GM12878 (cell line): ENCODE measurements around the gene CCNT2. TPM values are rescaled to one million over a fixed set of nuclear protein-coding genes. Genes with fewer than 3 reads are reported as not detected.

Experiments used
- ATAC-seq: fragments of 200-7000 bp; cut with Tn5 transposase; 3 replicates; pipeline ENCODE4 v1.9.1; 2020; ENCODE audit warnings: mild to moderate bottlenecking, moderate library complexity
- BruUV-seq: library from RNA; stranded (reverse); fragments of 400-500 nt; replicated peaks from 2 replicates; lab custom pipeline; 2021; lab: Mats Ljungman, UMichigan
- CTCF ChIA-PET: fragments of 300-600 bp; sonication (Branson Sonifier 250); formaldehyde crosslinking; extraction: SDS; loops from one replicate; lab custom pipeline; 2021; ENCODE audit warnings: inconsistent platforms; lab: Yijun Ruan, JAX
- POLR2A ChIA-PET: fragments of 350-600 bp; formaldehyde crosslinking; extraction: SDS; loops from one replicate; lab custom pipeline; 2021; ENCODE audit warnings: inconsistent platforms; lab: Charles Lee
- RAD21 ChIA-PET: fragments of 300-600 bp; sonication (Branson Sonifier 250); formaldehyde crosslinking; loops from one replicate; lab custom pipeline; 2023; ENCODE audit warnings: antibody characterized with exemption; ENCODE audit not compliant: unreplicated experiment; lab: Charles Lee
- SMC1A ChIA-PET: fragments of 300-600 bp; sonication (Branson Sonifier 250); formaldehyde crosslinking; loops from one replicate; lab custom pipeline; 2023; ENCODE audit not compliant: unreplicated experiment, uncharacterized antibody; lab: Charles Lee
- DNase-seq: peaks from one replicate; pipeline ENCODE4 v3.0.0-alpha.2; 2011; ENCODE audit warnings: low read depth, low spot score
- FAIRE-seq: peaks from 3 replicates; lab custom pipeline; 2011; peaks lifted over from hg19 to GRCh38; lab: Jason Lieb, UNC
- H2AFZ ChIP-seq: 2 replicates; pipeline ENCODE4 v1.6.0; 2011; ENCODE audit warnings: low read depth, low read length, control low read depth; ENCODE audit not compliant: control insufficient read depth
- H3K27ac ChIP-seq: 2 replicates; pipeline ENCODE4 v1.5.1; 2011; ENCODE audit warnings: control low read depth; ENCODE audit not compliant: control insufficient read depth, insufficient read depth
- H3K27me3 ChIP-seq, 2 experiments: replicated peaks in 1 of 2; 2 replicates each; pipeline versions ENCODE4 v1.6.0 to v1.6.1; 2011; ENCODE audit warnings: low read length in 1 of 2; ENCODE audit not compliant: control insufficient read depth in 2 of 2, insufficient read depth in 2 of 2
- H3K36me3 ChIP-seq, 2 experiments: 2 replicates each; pipeline ENCODE4 v1.5.1; 2011; ENCODE audit warnings: low read length in 1 of 2; ENCODE audit not compliant: control insufficient read depth in 2 of 2, insufficient read depth in 2 of 2
- H3K4me1 ChIP-seq: 2 replicates; pipeline ENCODE4 v1.6.1; 2011; ENCODE audit warnings: mild to moderate bottlenecking, low read length, moderate library complexity, mixed read lengths; ENCODE audit not compliant: control insufficient read depth, insufficient read depth
- H3K4me2 ChIP-seq: 2 replicates; pipeline ENCODE4 v1.6.0; 2011; ENCODE audit warnings: control low read depth; ENCODE audit not compliant: control insufficient read depth, insufficient read depth
- H3K4me3 ChIP-seq: fragments of 200-600 bp; sonication (generic); 2 replicates; pipeline ENCODE4 v1.5.1; 2016
- H3K79me2 ChIP-seq: 2 replicates; pipeline ENCODE4 v1.6.0; 2011; ENCODE audit warnings: low read length; ENCODE audit not compliant: control insufficient read depth, insufficient read depth
- H3K9ac ChIP-seq: 2 replicates; pipeline ENCODE4 v1.8.0; 2011; ENCODE audit warnings: low read length, control low read depth, mixed read lengths; ENCODE audit not compliant: control insufficient read depth, insufficient read depth
- H3K9me3 ChIP-seq: replicated peaks from 3 replicates; pipeline ENCODE4 v1.5.1; 2011; ENCODE audit warnings: mild to moderate bottlenecking, low read length; ENCODE audit not compliant: control insufficient read depth, insufficient read depth
- H4K20me1 ChIP-seq: 2 replicates; pipeline ENCODE4 v1.6.0; 2011; ENCODE audit not compliant: control insufficient read depth, insufficient read depth
- BACH1 ChIP-seq: fragments of 450-650 bp; IDR thresholded peaks from 2 replicates; pipeline ENCODE4 v1.6.1; 2017; ENCODE audit warnings: mild to moderate bottlenecking, borderline replicate concordance
- CTCF ChIP-seq, 3 experiments: IDR thresholded peaks in 2 of 3; conservative IDR thresholded peaks in 1 of 3; 2 replicates each; pipeline ENCODE4 v1.5.1; 2011; ENCODE audit warnings: low read depth in 3 of 3, low read length in 3 of 3, mild to moderate bottlenecking in 3 of 3, control low read depth in 2 of 3, moderate library complexity in 2 of 3, inconsistent platforms in 1 of 3, mixed read lengths in 1 of 3; ENCODE audit not compliant: control insufficient read depth in 2 of 3, insufficient read depth in 1 of 3; ENCODE audit errors: extremely low read depth in 1 of 3
- DPF2 ChIP-seq: fragments of 450-650 bp; IDR thresholded peaks from 2 replicates; pipeline ENCODE4 v1.6.1; 2017; ENCODE audit warnings: mild to moderate bottlenecking
- ESRRA ChIP-seq: IDR thresholded peaks from 2 replicates; pipeline ENCODE4 v1.6.1; 2012; ENCODE audit warnings: mild to moderate bottlenecking, low read length, improper control_type of control experiment
- IKZF2 ChIP-seq, 2 experiments: fragments of 450-650 bp; IDR thresholded peaks; 2 replicates each; pipeline ENCODE4 v1.6.1; 2017; ENCODE audit warnings: mild to moderate bottlenecking in 2 of 2, moderate library complexity in 2 of 2
- MTA2 ChIP-seq: fragments of 450-650 bp; IDR thresholded peaks from 2 replicates; pipeline ENCODE4 v1.6.1; 2016; ENCODE audit warnings: low read depth, mild to moderate bottlenecking, moderate library complexity
- MTA3 ChIP-seq: IDR thresholded peaks from 2 replicates; pipeline ENCODE4 v1.6.1; 2012; ENCODE audit warnings: low read length, inconsistent platforms, borderline replicate concordance
- MXI1 ChIP-seq: fragments of 150-350 bp; IDR thresholded peaks from 2 replicates; pipeline ENCODE4 v1.6.1; 2011; ENCODE audit warnings: low read depth, mild to moderate bottlenecking, inconsistent platforms, low read length, improper control_type of control experiment
- MYC ChIP-seq: IDR thresholded peaks from 2 replicates; pipeline ENCODE4 v1.6.1; 2011; ENCODE audit warnings: mild to moderate bottlenecking, low read length, moderate library complexity, inconsistent platforms; ENCODE audit not compliant: insufficient read depth, insufficient replicate concordance, insufficient read length, severe bottlenecking
- NR2F1 ChIP-seq: fragments of 450-650 bp; conservative IDR thresholded peaks from 2 replicates; pipeline ENCODE4 v1.6.1; 2017; ENCODE audit warnings: mild to moderate bottlenecking
- PML ChIP-seq: IDR thresholded peaks from 2 replicates; pipeline ENCODE4 v1.6.1; 2012; ENCODE audit warnings: low read length, inconsistent platforms
- SREBF1 ChIP-seq: IDR thresholded peaks from 2 replicates; pipeline ENCODE4 v1.6.1; 2012; ENCODE audit warnings: mild to moderate bottlenecking, low read length
- SUPT20H ChIP-seq: IDR thresholded peaks from 2 replicates; pipeline ENCODE4 v1.6.1; 2011; ENCODE audit warnings: low read depth, mild to moderate bottlenecking, low read length, moderate library complexity, borderline replicate concordance; ENCODE audit not compliant: control insufficient read depth
- TCF12 ChIP-seq: IDR thresholded peaks from 2 replicates; pipeline ENCODE4 v1.6.1; 2011; ENCODE audit warnings: low read depth, mild to moderate bottlenecking, low read length
- WRNIP1 ChIP-seq: IDR thresholded peaks from 2 replicates; pipeline ENCODE4 v1.6.1; 2011; ENCODE audit warnings: low read depth, low read length, improper control_type of control experiment, borderline replicate concordance
- ZNF687 ChIP-seq: fragments of 450-650 bp; IDR thresholded peaks from 2 replicates; pipeline ENCODE4 v1.6.1; 2017; ENCODE audit warnings: mild to moderate bottlenecking, moderate library complexity
- WGBS: methylation state at CpG from one replicate; pipeline ENCODE4 v1.1.6; 2016; ENCODE audit warnings: low lambda C conversion rate; ENCODE audit not compliant: insufficient replicate concordance, insufficient coverage; ENCODE audit errors: missing lambda C conversion rate; 5-methylcytosine and 5-hydroxymethylcytosine counted together
- in situ Hi-C: fragments of 300-500 bp; cut with MboI; formaldehyde crosslinking; loops from 9 replicates; pipeline ENCODE4 v1.14.3; 2018; ENCODE audit warnings: mixed read lengths
- intact Hi-C: fragments of 100-400 bp; cut with micrococcal nuclease; formaldehyde crosslinking; loops from one replicate; pipeline ENCODE4 v1.14.2; 2022; ENCODE audit not compliant: unreplicated experiment
- polyA plus RNA-seq, 11 experiments: library from polyadenylated mRNA; depleted of rRNA in 4 of 11; unstranded in 6 of 11; stranded (reverse) in 5 of 11; fragments of >200 nt; fragmentation: Nextera tagmentation in 4 of 11; fragmentation: Illumina TruSeq in 1 of 11; extraction: Ambion mirVana in 4 of 11; extraction: Trizol in 1 of 11; gene quantifications; 1 replicate in 1 of 11; 2 replicates in 10 of 11; pipeline versions ENCODE4 v1.2.1 to v1.2.3, GENCODE V29; 2011 to 2016; ENCODE audit warnings: inconsistent platforms in 2 of 11, missing spikeins in 2 of 11, low read depth in 1 of 11
- total RNA-seq, 4 experiments: library from RNA; depleted of rRNA in 3 of 4; stranded (reverse); fragments of >200 nt in 3 of 4; fragmentation: Illumina TruSeq in 1 of 4; extraction: Trizol in 1 of 4; gene quantifications; 2 replicates each; pipeline versions ENCODE4 v1.2.1 to v1.2.3, GENCODE V29; 2013 to 2021
- TF ChIP-seq, protein P1 (sequence below): fragments of 450-650 bp; conservative IDR thresholded peaks from 2 replicates; pipeline ENCODE4 v1.6.1; 2017; ENCODE audit warnings: mild to moderate bottlenecking, moderate library complexity

Gene CCNT2
- total and polyA plus RNA-seq, 10 of the 15 experiments (the other 5 are each of a cell fraction or from before 2014, with no cell fraction given) = 6.0 to 25.6 (median 20.0) TPM

- in situ Hi-C loops = loop anchor here (10.0 kb wide), 1 partner anchor 796 kb away; no protein-coding TSS in a partner anchor
- Histone ChIP-seq H3K9ac (no peak overlapping the region), H3K4me1 (no peaks in the 10 kb centered on the region), H3K4me3 (no peak overlapping the region), H3K36me3 (no peaks in the 10 kb centered on the region), H3K9me3 (no peaks in the 10 kb centered on the region; the same call in 1 of the 3 replicates), H4K20me1 (no peaks in the 10 kb centered on the region), H3K27me3 (no peaks in the 10 kb centered on the region), H3K27ac (no peak overlapping the region), H3K4me2 (no peak overlapping the region), H3K79me2 (no peaks in the 10 kb centered on the region), H2AFZ (no peak overlapping the region)
- CTCF ChIA-PET = no interaction called here
- BruUV-seq = no TSS peak
- 5% methylated on average over 2 of the region's 2 CpGs for WGBS
- DNase-seq = no peak
- SMC1A ChIA-PET = no interaction called here
- intact Hi-C loops = loop anchor here (10.0 kb wide), 1 partner anchor 796 kb away; no protein-coding TSS in a partner anchor
- ATAC-seq = no peak
- RAD21 ChIA-PET = no interaction called here
- no peak for TF ChIP-seq MTA3
- no peak for TF ChIP-seq ESRRA
- TF ChIP-seq MXI1 = no peak
- no peak for TF ChIP-seq MYC
- TF ChIP-seq DPF2 = no peak
- no peak for TF ChIP-seq BACH1
- TF ChIP-seq PML = no peak
- no peak for TF ChIP-seq TCF12
- no peak for TF ChIP-seq NR2F1
- no peak for TF ChIP-seq IKZF2 (IDR thresholded peaks at IDR 0.05)
- no peak for TF ChIP-seq CTCF (IDR thresholded peaks at IDR 0.05 in 2 of 3, conservative IDR thresholded peaks at IDR 0.05 in 1 of 3; ENCODE audit: control insufficient read depth in 2 of 3, extremely low read depth in 1 of 3, insufficient read depth in 1 of 3, low read depth in 3 of 3, low read length in 3 of 3)
- TF ChIP-seq SUPT20H = no peak
- TF ChIP-seq MTA2 = no peak
- no peak for TF ChIP-seq ZNF687
- no peak for TF ChIP-seq SREBF1
- no peak for TF ChIP-seq WRNIP1
- TF ChIP-seq, protein P1, sequence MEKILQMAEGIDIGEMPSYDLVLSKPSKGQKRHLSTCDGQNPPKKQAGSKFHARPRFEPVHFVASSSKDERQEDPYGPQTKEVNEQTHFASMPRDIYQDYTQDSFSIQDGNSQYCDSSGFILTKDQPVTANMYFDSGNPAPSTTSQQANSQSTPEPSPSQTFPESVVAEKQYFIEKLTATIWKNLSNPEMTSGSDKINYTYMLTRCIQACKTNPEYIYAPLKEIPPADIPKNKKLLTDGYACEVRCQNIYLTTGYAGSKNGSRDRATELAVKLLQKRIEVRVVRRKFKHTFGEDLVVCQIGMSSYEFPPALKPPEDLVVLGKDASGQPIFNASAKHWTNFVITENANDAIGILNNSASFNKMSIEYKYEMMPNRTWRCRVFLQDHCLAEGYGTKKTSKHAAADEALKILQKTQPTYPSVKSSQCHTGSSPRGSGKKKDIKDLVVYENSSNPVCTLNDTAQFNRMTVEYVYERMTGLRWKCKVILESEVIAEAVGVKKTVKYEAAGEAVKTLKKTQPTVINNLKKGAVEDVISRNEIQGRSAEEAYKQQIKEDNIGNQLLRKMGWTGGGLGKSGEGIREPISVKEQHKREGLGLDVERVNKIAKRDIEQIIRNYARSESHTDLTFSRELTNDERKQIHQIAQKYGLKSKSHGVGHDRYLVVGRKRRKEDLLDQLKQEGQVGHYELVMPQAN = no peak
- POLR2A ChIA-PET = no interaction called here
- no peak for FAIRE-seq
Observed at GRCh38 chr2:134910763-134911399, 7.7 kb upstream of the CCNT2 start.
